HepG2 (cell line): Measurements from ENCODE around the gene RETREG2. TPM values are rescaled to one million over a fixed set of nuclear protein-coding genes. Genes with fewer than 3 reads are reported as not detected.

Source experiments
- ATF3 ChIP-seq: sonication (generic); formaldehyde crosslinking; IDR thresholded peaks from 2 replicates; pipeline ENCODE4 v1.4.0; 2020; ENCODE audit warnings: missing genetic modification reagents
- ATF7-NPFF ChIP-seq: sonication (generic); formaldehyde crosslinking; IDR thresholded peaks from 2 replicates; pipeline ENCODE4 v1.8.1; 2023; ENCODE audit warnings: mild to moderate bottlenecking, low read depth, missing genetic modification reagents, moderate library complexity
- BRCA1 ChIP-seq: sonication (generic); formaldehyde crosslinking; IDR thresholded peaks from 2 replicates; pipeline ENCODE4 v1.4.0; 2020; ENCODE audit warnings: missing genetic modification reagents
- ELF3 ChIP-seq: IDR thresholded peaks from 2 replicates; pipeline ENCODE4 v1.6.1; 2016; ENCODE audit warnings: missing genetic modification reagents, missing compliant biosample characterization
- FOXP1 ChIP-seq, 2 experiments: fragments of 450-650 bp in 1 of 2; IDR thresholded peaks; 2 replicates each; pipeline ENCODE4 v1.6.1; 2017 to 2018; ENCODE audit warnings: antibody characterized with exemption in 1 of 2
- JUN ChIP-seq: sonication (generic); formaldehyde crosslinking; IDR thresholded peaks from 2 replicates; pipeline ENCODE4 v1.4.0; 2020; ENCODE audit warnings: mild to moderate bottlenecking, missing genetic modification reagents
- NFE2L1 ChIP-seq: sonication (generic); formaldehyde crosslinking; IDR thresholded peaks from 2 replicates; pipeline ENCODE4 v1.4.0; 2020; ENCODE audit warnings: missing genetic modification reagents, mild to moderate bottlenecking, borderline replicate concordance
- NR1H2 ChIP-seq: sonication (generic); formaldehyde crosslinking; IDR thresholded peaks from 2 replicates; pipeline ENCODE4 v1.8.1; 2022; ENCODE audit warnings: low read depth, missing genetic modification reagents, borderline replicate concordance
- RFX5 ChIP-seq: IDR thresholded peaks from 2 replicates; pipeline ENCODE4 v1.6.1; 2011; ENCODE audit warnings: low read depth, low read length, improper control_type of control experiment
- ZBTB20 ChIP-seq: sonication (generic); formaldehyde crosslinking; IDR thresholded peaks from 2 replicates; pipeline ENCODE4 v1.8.1; 2023; ENCODE audit warnings: missing genetic modification reagents, low read depth, mild to moderate bottlenecking, borderline replicate concordance
- ZFP36L1 ChIP-seq: sonication (generic); formaldehyde crosslinking; IDR thresholded peaks from 2 replicates; pipeline ENCODE4 v1.8.0; 2022; ENCODE audit warnings: mild to moderate bottlenecking, missing genetic modification reagents, moderate library complexity
- ZFP37 ChIP-seq: sonication (generic); formaldehyde crosslinking; IDR thresholded peaks from 2 replicates; pipeline ENCODE4 v1.4.0; 2020; ENCODE audit warnings: missing genetic modification reagents, borderline replicate concordance
- ZKSCAN1 ChIP-seq: fragments of 150-350 bp; IDR thresholded peaks from 2 replicates; pipeline ENCODE4 v1.6.1; 2014; ENCODE audit warnings: low read length
- ZNF225 ChIP-seq: sonication (generic); formaldehyde crosslinking; IDR thresholded peaks from 2 replicates; pipeline ENCODE4 v1.4.0; 2020; ENCODE audit warnings: mild to moderate bottlenecking, missing genetic modification reagents
- ZNF326 ChIP-seq: sonication (generic); formaldehyde crosslinking; IDR thresholded peaks from 2 replicates; pipeline ENCODE4 v1.4.0; 2020; ENCODE audit warnings: missing genetic modification reagents, borderline replicate concordance
- ZNF639 ChIP-seq: conservative IDR thresholded peaks from 2 replicates; pipeline ENCODE4 v1.6.1; 2018; ENCODE audit warnings: missing genetic modification reagents
- ZNF646 ChIP-seq: sonication (generic); formaldehyde crosslinking; IDR thresholded peaks from 2 replicates; pipeline ENCODE4 v1.9.0; 2021; ENCODE audit warnings: mild to moderate bottlenecking, missing genetic modification reagents
- ZNF710 ChIP-seq: sonication (generic); formaldehyde crosslinking; IDR thresholded peaks from 2 replicates; pipeline ENCODE4 v1.5.0; 2020; ENCODE audit warnings: mild to moderate bottlenecking, missing genetic modification reagents, borderline replicate concordance
- polyA plus RNA-seq, 8 experiments: library from polyadenylated mRNA; depleted of rRNA in 3 of 8; stranded (reverse) in 7 of 8; unstranded in 1 of 8; fragments of >200 nt; fragmentation: Illumina TruSeq in 4 of 8; extraction: Trizol in 4 of 8; gene quantifications; 2 replicates each; pipeline versions ENCODE4 v1.2.1 to v1.2.3, GENCODE V29; 2011 to 2016; ENCODE audit warnings: low read depth in 4 of 8, missing spikeins in 1 of 8, mixed read lengths in 1 of 8; ENCODE audit not compliant: insufficient read depth in 1 of 8
- total RNA-seq, 5 experiments: library from RNA; depleted of rRNA; stranded (reverse); fragments of >200 nt; fragmentation: Illumina TruSeq; extraction: Trizol; gene quantifications; 2 replicates each; pipeline ENCODE4 v1.2.3, GENCODE V29; 2016; ENCODE audit warnings: low read depth in 1 of 5

Gene RETREG2
- total and polyA plus RNA-seq, 2 of the 13 experiments (the other 11 are each of a cell fraction or from before 2014, with no cell fraction given) = 86.0 to 134 TPM

- TF ChIP-seq ATF7-NPFF (CRISPR knock-in tag) = no peak
- peak; percentile 70; the same call in 1 of the 2 replicates for TF ChIP-seq ZNF639
- TF ChIP-seq ZFP37 (CRISPR knock-in tag) = 0 out of 2 replicates have a peak, but pooled peaks have one; percentile 19
- no peak for TF ChIP-seq ZNF646
- no peak for TF ChIP-seq ATF3 (CRISPR knock-in tag)
- TF ChIP-seq ZFP36L1 (CRISPR knock-in tag) = 0 out of 2 replicates have a peak, but pooled peaks have one; percentile 79
- no peak for TF ChIP-seq ZKSCAN1
- no peak for TF ChIP-seq ZNF326 (CRISPR knock-in tag)
- TF ChIP-seq NFE2L1 = 0 out of 2 replicates have a peak, but pooled peaks have one; percentile 54
- no peak; the same call in 1 of the 2 replicates for TF ChIP-seq ZNF710 (CRISPR knock-in tag)
- TF ChIP-seq ZNF225 (CRISPR knock-in tag) = 0 out of 2 replicates have a peak, but pooled peaks have one; percentile 38
- no peak for TF ChIP-seq NR1H2 (CRISPR knock-in tag)
- TF ChIP-seq ZBTB20 (CRISPR knock-in tag) = 0 out of 2 replicates have a peak, but pooled peaks have one; percentile 33
- TF ChIP-seq JUN = 0 out of 2 replicates have a peak, but pooled peaks have one; percentile 60
- TF ChIP-seq BRCA1 = no peak
- TF ChIP-seq RFX5 = no peak
- TF ChIP-seq ELF3 = peak; percentile 72; the same call in 1 of the 2 replicates
- no peak for TF ChIP-seq FOXP1 (IDR thresholded peaks at IDR 0.05)
- TF ChIP-seq FOXP1 (CRISPR knock-in tag; IDR thresholded peaks at IDR 0.05) = peak; percentile 65
Measured at GRCh38 chr2:219207884-219208740, 30.0 kb downstream of the RETREG2 start (continued).
